Measurements from ENCODE around the gene PEX11G.

The PEX11G gene

GRCh38 chr19:7492558-7492957 lies 3.7 kb upstream of the PEX11G start:
- DNase-seq, result no peak

- DNase-seq, result peak; percentile 39
Observed at GRCh38 chr19:7492142-7492541, 3.3 kb upstream of the PEX11G start.

DNA sequence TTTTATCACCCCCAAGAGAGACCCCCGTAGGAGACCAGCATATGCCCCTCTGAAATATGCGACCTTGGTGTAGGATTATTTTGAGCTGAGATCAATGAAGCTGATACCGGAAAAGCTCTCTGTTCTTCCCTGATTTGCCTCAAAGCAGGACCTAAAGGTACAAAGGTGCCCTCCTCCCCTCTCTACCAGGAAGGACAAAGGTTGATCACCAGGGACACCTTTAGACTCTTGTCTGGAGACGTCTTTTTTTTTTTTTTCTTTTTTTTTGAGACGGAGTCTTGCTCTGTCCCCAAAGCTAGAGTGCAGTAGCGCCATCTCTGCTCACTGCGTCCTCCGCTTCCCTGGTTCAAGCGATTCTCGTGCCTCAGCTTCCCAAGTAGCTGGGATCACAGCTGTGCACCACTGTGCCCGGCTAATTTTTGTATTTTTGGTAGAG lies 792 bp upstream of the PEX11G start:
- no peak for DNase-seq

- no peak for DNase-seq
Observed at GRCh38 chr19:7486923-7487322, 1.9 kb downstream of the PEX11G start.

- no peak for DNase-seq
Observed at GRCh38 chr19:7483720-7484201, 5.1 kb downstream of the PEX11G start.

GRCh38 chr19:7482584-7483439 lies 6.0 kb downstream of the PEX11G start:
- DNase-seq, result no peak

DNA sequence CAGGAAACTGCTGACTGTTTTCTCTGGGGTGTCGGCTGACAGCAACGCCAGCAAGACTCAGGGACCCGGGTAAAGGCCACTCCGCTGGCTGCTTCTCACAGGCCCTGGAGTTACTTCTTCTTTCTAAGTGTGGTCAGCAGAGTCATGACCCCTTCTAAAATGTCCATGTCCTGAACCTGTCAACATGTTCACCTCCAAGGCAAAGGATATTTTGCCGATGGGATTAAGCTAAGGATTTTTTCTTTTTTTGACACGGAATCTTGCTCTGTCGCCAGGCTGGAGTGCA lies 7.9 kb downstream of the PEX11G start:
- no peak for DNase-seq

DNA sequence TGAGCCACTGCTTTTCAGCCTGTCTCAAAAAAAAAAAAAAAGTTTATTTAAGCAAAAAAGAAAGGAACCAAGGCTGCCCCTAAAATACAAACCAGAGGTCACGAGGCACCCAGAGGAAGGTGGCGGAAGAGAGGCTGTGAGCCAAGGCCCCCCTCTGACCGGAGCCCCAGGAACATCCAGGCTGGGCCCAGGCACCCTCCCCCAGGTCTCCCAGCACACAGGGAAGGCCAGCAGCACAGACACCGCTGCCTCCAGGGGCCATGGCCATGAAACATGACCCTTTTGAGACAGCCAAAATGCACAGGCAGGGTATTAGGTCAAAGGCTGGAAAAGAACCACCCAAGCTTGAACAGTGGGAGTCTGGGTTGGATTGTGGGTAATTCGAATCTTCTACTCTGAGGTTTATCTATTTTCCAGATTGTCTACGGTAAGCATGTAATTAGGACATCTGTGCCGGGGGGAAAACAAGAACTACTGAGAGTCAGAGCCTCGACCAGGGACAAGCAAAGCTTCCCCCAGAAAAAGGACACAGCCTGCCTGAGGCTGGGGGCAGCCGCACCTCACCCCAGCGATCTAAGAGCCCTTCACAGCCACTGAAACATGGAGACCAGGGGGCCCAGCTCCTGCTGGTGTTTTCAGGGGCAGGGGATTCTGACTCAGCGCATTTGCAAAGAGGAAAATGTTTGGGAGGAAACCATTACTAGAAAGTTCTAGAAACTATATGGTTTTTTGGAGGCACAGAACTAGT lies 8.4 kb downstream of the PEX11G start:
- no peak for DNase-seq

GRCh38 chr19:7478843-7479227 lies 10.0 kb downstream of the PEX11G start:
- DNase-seq, result no peak

DNA sequence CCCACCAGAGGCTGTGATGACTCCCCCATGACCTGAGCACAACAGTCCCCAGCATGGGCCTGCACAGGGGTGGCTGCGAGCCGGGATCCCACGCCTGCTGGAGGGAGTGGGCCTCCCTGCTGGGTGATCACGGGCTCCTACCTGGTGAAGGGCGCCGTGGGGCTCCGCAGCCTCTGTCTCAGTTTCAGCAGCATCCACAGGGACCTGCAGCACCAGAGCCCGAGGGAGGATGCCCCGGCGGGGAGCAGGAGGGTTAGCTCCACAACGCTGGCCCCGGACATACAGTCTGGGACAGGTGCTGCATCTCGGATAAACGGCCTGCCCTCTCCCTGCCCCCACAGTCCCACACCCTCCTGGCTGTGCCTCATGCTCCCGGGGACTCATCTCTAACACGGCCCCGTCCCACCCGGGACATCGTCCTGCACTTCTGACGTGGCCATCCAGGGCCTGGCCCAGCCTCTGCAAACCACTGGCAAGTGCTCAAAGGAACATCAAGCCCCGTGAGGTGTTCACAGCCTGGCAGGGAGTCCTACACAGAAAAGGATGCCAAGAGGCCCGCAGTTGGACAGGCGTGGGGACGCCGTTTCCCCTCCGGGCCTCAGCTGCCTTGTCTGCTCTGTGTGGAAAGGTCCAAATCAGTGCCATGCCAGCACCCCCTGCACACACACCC lies 10.5 kb downstream of the PEX11G start:
- DNase-seq, result no peak

GRCh38 chr19:7477758-7478157 lies 11.1 kb downstream of the PEX11G start:
- no peak for DNase-seq

DNA sequence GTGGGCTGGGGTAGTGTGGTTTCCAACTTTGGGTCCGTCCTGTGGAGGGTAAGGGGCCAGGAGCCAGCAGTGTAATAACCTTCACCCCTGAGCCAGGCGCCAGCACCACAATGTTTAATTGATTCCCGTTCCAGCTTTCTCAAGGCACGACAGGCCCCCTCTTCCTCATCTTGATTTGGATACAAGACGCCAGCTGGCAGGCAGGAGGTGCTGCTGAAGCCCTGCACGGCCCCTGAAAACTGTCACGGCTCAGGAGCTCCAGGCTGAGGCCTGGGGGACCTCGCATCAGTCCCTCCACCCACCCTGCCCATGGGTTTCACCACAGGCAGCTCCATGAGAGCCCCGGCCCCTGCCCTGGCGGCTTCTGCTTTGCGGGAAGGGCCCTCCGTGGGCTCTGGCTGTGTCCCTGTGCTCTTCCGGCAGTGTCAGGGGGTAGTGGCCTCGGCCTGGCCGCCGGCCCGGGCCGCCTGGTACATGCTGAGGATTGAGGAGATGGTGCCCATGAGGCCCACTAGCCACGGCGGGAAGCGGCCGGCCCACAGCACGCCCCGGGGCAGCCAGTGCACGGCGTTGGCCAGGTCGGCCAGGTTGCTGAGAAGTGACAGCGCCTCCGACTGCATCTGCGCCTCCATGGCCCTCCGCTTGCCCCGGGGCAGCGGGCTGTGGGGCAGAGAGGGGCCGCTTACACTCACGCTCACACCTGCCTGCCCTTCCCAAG lies 11.9 kb downstream of the PEX11G start:
- DNase-seq, result no peak

GRCh38 chr19:7476241-7476640 lies 12.6 kb downstream of the PEX11G start:
- DNase-seq, result no peak

- no peak for DNase-seq
Observed at GRCh38 chr19:7475665-7476064, 13.2 kb downstream of the PEX11G start.

DNA sequence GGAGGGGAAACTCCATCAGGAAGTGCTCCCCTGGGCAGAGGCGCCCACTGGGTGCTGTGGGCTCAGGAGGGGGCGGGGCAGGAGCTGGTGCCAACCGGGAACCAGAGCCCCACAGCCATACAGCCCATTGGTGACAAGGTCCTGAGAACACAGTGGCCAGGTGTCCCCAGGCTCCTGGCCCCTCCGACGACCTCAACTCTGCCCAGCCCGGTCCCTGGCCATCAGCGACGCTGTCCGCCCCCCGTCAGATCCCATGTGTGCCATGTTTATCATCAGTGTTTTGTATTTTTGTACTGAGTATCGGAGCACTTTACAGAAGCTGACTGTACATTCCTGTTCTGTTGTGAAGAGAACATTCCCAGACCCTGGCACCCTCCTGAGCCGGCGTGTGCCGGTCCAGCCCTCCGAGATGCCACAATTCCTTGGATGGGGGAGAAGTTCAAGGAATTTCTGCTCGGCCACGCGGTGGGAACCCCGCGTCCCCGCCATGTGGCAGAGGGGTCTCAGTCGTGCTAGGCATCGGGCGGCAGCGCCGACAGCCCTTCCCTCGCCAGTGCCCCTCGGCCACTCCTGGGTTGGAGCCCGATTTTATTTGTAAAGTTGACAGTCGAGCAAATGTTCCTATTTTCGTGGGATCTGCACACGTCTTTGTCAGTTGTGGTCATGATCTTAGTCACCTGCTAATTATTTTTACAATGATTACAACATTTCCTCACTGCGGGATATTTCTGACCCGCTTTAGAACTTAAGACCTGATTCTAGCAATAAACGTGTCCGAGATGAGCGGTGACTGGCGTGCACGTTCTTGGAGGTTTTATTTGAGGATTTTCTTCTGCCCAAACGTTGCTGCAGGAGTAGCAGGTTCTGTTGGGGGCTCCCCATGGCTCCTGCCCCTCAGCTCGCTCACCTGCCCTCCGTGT lies 16.9 kb downstream of the PEX11G start:
- DNase-seq, result no peak

DNA sequence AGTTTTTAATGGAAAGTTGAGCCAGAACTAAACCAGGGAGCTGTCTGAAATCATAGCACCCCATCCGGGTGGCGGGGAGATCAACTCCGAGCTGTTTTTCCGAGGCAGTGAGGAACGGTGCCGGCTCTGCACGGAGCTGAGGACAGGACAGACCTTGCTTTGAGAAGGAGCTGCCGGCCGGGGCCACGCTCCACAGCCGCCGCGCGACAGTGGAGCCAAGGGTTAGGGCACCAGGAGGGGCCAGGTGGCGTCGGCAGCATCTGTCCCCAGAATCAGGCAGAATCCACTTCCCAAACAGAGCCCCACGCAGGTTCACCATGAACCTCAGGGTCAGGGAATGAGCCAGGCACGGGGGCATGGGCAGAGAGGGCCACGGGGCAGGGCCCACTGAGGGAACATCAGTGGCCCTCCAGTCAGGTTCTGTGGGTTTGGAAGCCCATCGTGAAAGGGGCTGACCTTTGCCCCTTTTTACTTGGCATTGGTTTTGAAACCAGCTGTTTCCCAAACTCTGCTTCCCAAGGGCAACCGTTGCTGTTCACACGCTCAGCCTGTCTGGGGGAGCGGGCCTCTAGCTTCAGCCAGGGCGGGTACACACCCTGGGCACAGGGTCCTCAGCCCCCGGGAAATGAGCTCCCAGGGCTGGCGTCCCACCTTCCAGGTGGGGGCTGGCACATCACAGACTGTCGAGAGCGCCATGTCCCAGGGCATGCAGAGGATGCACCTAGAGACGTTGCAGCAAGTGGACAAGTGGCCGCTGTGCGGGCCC lies 18.1 kb downstream of the PEX11G start:
- DNase-seq, result no peak

DNA sequence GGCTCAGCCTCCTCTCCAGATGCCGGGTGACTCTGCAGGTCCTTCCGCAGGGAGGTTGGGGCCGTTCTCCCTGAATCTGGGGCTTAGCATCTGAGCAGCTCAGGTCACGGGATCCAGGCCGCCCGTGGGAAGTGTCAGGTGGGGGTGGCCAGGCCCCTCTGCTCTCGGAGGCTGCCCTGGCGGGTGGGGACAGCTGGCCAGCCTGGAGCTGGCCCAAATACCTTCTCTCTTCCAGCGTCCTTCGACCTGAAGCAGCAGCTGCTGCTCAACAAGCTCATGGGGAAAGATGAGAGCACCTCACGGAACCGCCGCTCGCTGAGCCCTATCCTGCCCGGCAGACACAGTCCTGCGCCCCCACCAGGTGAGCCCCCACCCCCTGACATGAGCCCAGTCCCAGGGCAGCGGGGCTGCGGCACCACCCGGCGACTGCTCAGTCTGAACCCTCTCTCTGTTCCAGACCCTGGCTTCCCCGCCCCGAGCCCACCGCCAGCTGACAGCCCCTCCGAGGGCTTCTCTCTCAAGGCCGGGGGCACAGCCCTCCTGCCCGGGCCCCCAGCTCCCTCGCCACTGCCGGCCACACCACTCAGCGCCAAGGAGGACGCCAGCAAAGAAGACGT lies 19.1 kb downstream of the PEX11G start:
- no peak for DNase-seq

GRCh38 chr19:7468840-7469239 lies 20.0 kb downstream of the PEX11G start:
- no peak for DNase-seq

- no peak for DNase-seq
Observed at GRCh38 chr19:7467009-7467989, 21.5 kb downstream of the PEX11G start.
